Activated CD4-positive, alpha-beta T cell treated with anti-CD3 and anti-CD28 coated beads, Interleukin-2, amount 50 U/mL, for 24 hours (primary cell): ENCODE data around the gene LRMDA.

Source experiments
- DNase-seq, 2 donors: peaks; one replicate each; pipeline ENCODE4 v3.0.0-alpha.2; 2020; ENCODE audit warnings: low read depth in 1 of 2, low spot score in 1 of 2

Gene LRMDA

GRCh38 chr10:75633568-75633967, 202.1 kb downstream of the LRMDA start:
- DNase-seq = no peak

GRCh38 chr10:75634947-75635346, 203.5 kb downstream of the LRMDA start:
- DNase-seq = no peak

- DNase-seq = no peak
These were observed 207.3 kb downstream of the LRMDA start for GRCh38 chr10:75638752-75639151.

GRCh38 chr10:75639736-75640135, 208.3 kb downstream of the LRMDA start:
- DNase-seq = no peak

- DNase-seq = no peak
These were observed 209.0 kb downstream of the LRMDA start for GRCh38 chr10:75640381-75640780.

- no peak for DNase-seq
These were observed 209.4 kb downstream of the LRMDA start for GRCh38 chr10:75640803-75641202.

GRCh38 chr10:75643405-75643804, 212.0 kb downstream of the LRMDA start:
- no peak for DNase-seq

- DNase-seq = no peak
These were observed 212.7 kb downstream of the LRMDA start for GRCh38 chr10:75643944-75644692.

GRCh38 chr10:75645704-75646103, 214.3 kb downstream of the LRMDA start:
- no peak for DNase-seq

GRCh38 chr10:75646218-75646915, 214.9 kb downstream of the LRMDA start:
- DNase-seq = no peak

GRCh38 chr10:75646916-75647315, 215.5 kb downstream of the LRMDA start:
- DNase-seq = no peak

- no peak for DNase-seq
These were observed 216.3 kb downstream of the LRMDA start for GRCh38 chr10:75647675-75648074.

GRCh38 chr10:75648351-75648750, 216.9 kb downstream of the LRMDA start:
- no peak for DNase-seq

- DNase-seq = no peak
These were observed 217.4 kb downstream of the LRMDA start for GRCh38 chr10:75648854-75649253.

- DNase-seq = no peak
These were observed 218.0 kb downstream of the LRMDA start for GRCh38 chr10:75649466-75649865.

GRCh38 chr10:75650648-75651047, 219.2 kb downstream of the LRMDA start:
- DNase-seq = no peak

GRCh38 chr10:75651417-75651816, 220.0 kb downstream of the LRMDA start:
- DNase-seq = no peak

- DNase-seq = no peak
These were observed 220.8 kb downstream of the LRMDA start for GRCh38 chr10:75652146-75652740.

GRCh38 chr10:75653761-75654160, 222.3 kb downstream of the LRMDA start:
- no peak for DNase-seq

GRCh38 chr10:75654171-75654771, 222.8 kb downstream of the LRMDA start:
- DNase-seq = no peak

- DNase-seq = no peak
These were observed 223.3 kb downstream of the LRMDA start for GRCh38 chr10:75654772-75655171.
